GM19025 (cell line): ENCODE results near the gene GAL.

Source experiments
- ATAC-seq: cut with Tn5 transposase; IDR thresholded peaks from one replicate; pipeline ENCODE4 v1.9.1; 2021; ENCODE audit warnings: mild to moderate bottlenecking, low read depth, moderate library complexity; ENCODE audit not compliant: unreplicated experiment

Gene GAL

GRCh38 chr11:68704887-68705286, 20.5 kb downstream of the GAL start:
- no peak for ATAC-seq

DNA sequence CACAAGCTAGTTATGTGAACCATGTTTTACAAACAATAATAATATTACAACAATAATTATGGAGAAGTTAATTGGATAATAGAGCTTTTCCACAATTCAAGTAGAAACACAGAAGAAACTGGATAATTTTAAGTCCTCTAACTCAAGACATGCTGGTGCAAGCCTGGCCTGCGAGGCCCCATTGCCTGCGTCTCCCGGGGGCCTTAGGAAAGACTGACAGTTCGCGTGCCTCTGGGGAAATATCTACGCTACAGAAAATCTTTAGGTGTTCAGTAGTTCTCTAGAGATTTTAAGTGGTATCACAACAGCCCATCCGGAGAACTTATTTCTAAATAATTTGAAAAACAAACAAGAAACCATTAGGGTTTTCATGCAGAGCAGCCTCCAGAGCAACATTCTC, 23.2 kb downstream of the GAL start:
- ATAC-seq, result no peak

GRCh38 chr11:68709062-68709461, 24.7 kb downstream of the GAL start:
- no peak for ATAC-seq

GRCh38 chr11:68710409-68710808, 26.1 kb downstream of the GAL start:
- no peak for ATAC-seq

DNA sequence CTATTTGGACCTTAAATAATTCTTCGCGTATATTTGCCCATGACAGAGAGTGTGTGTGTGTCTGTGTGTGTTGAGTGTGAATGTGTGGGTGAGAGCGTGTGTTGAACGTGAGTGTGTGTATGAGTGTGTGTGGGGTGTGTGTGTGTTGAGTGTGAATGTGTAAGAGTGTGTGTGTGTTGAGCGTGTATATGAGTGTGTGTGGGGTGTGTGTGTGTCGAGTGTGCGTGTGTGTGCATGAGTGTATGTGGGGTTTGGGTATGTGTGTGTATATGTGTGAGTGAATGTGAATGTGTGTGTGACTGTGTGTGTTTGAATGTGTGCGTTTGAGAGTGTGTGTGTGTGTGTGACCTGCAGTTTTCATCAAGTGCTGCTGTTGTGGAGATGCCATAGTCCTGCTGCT, 26.8 kb downstream of the GAL start:
- ATAC-seq, result no peak

GRCh38 chr11:68714060-68714856, 29.9 kb downstream of the GAL start:
- no peak for ATAC-seq

DNA sequence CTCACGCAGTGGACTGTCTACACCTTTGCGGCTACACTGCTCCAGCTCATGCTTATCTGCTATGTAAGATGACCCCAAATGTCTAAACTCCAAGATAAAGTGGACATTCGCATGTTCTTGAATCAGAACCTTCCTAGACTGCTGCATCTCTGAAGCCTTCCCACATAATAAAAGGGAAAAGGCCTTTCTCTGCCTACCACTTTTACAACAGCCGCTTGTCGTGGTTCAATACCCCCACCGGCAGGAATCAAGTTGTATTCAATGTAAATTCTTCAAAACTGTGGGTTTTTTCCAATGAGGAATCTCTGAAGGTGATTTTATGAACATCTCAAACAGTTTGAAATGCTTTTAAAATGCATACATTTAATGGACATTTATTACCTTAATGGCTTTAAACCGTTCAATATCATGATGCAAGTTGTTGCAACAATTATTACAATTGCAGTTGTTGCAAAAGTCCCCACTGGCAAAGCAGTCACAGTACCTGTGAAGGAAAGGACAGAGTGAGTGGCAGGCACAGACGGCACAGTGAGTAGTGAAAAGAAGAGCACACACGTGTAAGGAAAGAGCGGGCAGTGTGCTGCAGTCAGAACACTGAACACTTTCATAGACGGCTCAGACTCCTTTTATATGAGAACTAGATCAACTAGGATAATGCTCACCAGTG, 31.2 kb downstream of the GAL start:
- no peak for ATAC-seq

DNA sequence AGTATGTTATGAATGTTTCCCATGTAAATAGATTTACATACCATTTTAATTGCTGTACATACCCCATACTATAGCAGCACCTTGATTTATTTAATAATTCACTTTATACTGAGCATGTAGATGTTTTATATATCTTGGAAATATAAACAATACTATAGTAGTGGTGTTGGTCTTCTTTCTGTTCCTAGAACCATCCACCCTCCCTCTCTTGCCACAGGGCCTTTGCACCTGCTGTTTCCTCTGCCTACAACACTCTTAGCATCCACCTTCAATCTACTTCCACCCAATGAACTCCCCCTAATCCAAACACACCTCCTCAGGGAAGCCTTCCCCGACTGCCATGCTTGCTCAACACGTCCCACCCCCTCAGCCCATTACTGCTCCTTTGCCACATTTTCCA, 36.7 kb downstream of the GAL start:
- ATAC-seq, result no peak

DNA sequence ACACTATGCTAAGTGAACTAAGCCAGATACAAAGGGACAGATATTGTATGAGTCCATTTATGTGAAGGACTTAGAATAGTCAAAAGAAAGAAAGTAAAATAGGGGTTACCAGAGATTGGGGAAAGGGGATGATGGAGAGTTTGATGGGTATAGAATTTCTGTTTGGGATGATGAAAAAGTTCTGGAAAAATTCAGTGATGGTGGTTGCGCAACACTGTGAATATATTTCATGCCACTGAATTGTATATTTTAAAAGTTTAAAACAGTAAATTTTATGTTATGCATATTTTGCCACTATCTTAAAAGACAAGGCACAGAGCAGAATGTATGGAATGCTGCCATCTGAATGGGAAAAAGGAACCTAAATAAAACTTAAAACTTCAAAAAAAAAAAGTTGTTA, 37.8 kb downstream of the GAL start:
- ATAC-seq, result no peak

- no peak for ATAC-seq
These were observed 39.9 kb downstream of the GAL start for GRCh38 chr11:68724293-68724692.

GRCh38 chr11:68727783-68728182, 43.4 kb downstream of the GAL start:
- no peak for ATAC-seq

GRCh38 chr11:68734111-68734510, 49.8 kb downstream of the GAL start:
- ATAC-seq, result no peak

GRCh38 chr11:68735125-68735524, 50.8 kb downstream of the GAL start:
- no peak for ATAC-seq

DNA sequence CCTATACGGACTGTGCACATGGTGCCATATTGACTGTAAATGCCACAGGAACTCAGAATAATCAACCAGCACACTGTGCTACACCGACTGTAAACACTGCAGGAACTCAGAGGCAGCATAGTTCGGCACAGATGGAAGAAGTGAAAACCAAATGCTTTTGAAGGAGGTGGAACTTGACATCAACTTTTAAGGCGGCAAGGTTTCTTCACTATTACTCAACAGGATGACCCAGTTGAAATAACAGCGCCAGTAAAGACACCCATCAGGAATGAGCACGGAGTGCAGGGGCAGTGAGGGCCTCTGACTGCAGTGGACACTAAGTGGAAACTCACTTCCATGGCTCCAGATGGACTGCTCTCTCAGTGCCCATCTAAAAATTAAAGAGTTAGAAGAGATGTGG, 51.3 kb downstream of the GAL start:
- ATAC-seq, result no peak
